Amniotic stem cell (primary cell): ENCODE measurements around the gene TNRC18.
"Not testable (repeated sequence)": the region's sequence is repeated elsewhere in the genome, so short reads cannot be mapped to it uniquely, and the experiment has no call there.

ENCODE experiments used
- DNase-seq: peaks from one replicate; lab custom pipeline; 2025; lab: John Stamatoyannopoulos, UW

The TNRC18 gene

GRCh38 chr7:5291301-5291700 lies 132.3 kb downstream of the TNRC18 start:
- no peak for DNase-seq

- DNase-seq, result no peak
Observed at GRCh38 chr7:5289355-5289754, 134.3 kb downstream of the TNRC18 start.

DNA sequence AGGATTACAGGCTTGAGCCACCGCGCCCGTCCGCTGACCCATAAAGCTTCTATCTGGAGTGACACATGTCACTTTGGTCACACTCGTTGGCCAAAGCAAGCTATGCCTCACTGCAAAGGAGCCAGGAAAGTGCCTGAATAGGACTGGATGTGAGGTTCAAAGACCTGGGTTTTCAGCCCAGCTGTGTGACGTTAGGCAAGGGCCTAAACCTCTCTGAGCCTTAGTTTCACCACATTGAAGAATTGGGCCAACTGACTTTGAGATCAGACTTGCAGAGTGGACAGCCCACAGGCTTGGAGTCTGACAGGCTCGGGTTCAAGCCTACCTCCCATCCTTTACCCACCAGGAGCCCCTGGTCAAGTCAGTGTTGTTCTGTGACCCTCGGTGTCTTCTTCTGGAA lies 135.1 kb downstream of the TNRC18 start:
- DNase-seq, result not testable (repeated sequence)

GRCh38 chr7:5287802-5288201 lies 135.8 kb downstream of the TNRC18 start:
- no peak for DNase-seq

- not testable (repeated sequence) for DNase-seq
Observed at GRCh38 chr7:5287373-5287772, 136.3 kb downstream of the TNRC18 start.

DNA sequence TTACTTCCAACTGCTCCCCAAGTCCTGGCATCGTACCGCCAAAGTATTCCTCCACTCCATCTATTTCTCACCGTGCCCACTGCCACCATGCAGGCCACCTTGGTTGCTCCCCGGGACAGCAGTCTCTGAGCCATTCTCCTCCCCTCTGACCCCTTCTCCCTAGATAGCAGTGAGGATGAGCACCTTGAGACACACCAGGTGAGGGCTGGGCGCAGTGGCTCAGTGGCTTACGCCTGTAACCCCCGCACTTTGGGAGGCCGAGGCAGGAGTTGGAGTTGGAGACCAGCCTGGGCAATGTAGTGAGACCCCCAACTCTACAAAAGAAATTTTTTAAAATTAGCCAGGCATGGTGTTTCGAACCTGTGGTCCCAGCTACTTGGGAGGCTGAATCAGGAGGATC lies 136.7 kb downstream of the TNRC18 start:
- no peak for DNase-seq

DNA sequence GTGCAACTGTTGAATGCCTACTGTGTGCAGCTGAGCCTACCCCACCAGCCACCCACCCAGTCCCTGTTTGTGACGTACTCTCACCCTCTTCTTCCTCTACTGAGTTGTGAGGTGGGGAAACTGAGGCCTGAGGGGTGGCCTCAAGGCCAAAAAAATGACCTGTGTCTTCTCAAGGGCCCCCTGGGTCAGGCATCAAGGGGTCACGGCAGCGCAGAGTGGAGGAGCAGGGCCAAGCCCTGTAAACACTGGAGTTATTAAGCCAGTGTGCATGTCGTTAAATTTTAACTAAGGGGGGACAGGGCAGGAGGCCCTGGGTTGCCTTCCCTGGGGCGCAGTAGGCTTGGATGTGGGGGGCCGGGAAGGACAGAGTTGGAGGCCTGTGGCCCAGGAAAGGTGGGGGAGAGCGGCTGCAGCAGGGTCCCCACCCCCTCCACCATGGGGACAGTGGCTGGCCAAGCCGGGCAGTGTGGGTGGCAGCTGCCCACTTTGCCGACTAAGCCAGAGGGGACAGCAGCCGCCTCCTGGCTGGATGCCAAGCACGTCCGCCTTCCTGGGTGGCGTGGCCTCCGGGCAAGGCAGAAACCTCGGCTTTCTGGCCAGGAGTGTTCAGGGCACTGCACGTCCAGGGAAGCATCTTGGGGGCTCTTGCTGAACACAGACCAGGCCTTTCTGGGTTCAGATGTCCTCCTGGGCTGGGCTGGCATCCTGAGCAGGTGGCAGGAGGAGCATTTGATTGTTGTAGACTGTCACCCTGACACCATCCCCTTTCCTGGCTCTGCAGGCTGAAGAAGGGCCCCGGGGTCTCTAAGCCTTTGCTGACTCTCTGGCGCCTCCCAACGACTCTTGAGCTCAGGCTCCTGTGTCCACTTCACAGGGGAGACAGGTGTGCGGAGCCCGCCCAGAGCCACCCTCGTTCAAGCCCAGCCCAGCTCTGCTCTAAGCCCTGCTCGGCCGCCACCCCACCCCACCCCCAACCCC lies 139.0 kb downstream of the TNRC18 start:
- no peak for DNase-seq

- DNase-seq, result no peak
Observed at GRCh38 chr7:5283421-5284303, 140.0 kb downstream of the TNRC18 start.

DNA sequence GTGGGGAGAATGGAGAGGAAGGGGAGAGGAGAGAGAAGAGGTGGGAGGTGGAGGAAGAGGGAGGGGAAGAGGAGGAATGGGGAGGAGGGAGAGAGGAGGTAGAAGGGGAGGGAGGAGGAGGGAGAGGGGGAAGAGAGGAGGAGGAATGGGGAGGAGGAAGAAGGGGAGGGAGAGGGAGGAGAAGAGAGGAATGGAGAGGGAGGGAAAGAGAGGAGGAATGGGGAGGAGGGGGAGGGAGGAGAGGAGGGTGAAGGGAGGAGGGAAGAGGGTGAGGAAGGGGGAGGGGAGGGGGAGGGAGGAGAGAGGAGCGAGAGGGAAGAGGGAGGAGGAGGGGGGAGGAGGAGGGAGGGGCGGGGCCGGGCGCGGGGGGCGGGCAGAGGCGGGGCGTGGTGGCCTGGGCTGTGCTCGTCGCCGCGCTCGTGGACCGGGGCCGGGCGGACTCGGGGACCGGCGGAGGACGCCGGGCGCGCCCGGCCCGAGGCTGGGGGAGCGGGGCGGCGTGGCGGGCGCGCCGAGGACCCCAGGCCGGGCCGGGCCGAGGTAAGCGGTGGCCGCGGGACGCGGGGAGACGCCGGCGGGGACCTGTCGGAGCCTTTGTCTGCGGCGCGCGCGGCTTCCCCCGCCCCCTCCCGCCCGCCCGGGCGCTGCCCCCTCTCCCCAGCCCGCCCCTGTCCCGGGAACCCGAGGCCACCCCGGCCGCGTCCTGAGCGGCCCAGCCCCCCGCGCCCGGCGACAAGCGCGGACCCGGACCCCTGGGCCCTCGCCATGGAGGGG lies 140.9 kb downstream of the TNRC18 start, which contains the start of gene SLC29A4:
Gene SLC29A4 (plus strand): TSS at position 401 of the 774 bp plus-strand sequence. CDS start 4,874 bp downstream, outside the sequence.
- no peak for DNase-seq

- not testable (repeated sequence) for DNase-seq
Observed at GRCh38 chr7:5281598-5282500, 141.8 kb downstream of the TNRC18 start.

- no peak for DNase-seq
Observed at GRCh38 chr7:5279734-5280133, 143.9 kb downstream of the TNRC18 start.

DNA sequence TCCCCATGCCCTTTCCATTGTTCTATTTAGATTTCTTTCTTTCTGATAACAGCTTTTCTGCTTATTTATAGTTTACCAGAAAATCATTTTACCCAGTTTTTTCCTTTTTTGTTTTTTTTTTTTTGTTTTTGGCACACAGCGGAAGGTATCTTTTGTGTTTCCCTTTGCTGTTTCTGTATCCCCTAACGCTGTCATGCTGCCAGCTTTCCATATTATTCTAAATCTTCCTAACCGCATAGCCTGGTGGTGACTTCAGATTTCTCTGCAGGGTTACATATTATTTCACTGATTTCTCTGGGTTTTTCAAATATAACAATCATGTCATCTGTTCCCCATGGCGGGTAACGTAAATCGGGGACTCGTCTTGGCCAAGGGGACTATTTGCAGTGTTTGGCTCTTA lies 144.9 kb downstream of the TNRC18 start:
- DNase-seq, result no peak

DNA sequence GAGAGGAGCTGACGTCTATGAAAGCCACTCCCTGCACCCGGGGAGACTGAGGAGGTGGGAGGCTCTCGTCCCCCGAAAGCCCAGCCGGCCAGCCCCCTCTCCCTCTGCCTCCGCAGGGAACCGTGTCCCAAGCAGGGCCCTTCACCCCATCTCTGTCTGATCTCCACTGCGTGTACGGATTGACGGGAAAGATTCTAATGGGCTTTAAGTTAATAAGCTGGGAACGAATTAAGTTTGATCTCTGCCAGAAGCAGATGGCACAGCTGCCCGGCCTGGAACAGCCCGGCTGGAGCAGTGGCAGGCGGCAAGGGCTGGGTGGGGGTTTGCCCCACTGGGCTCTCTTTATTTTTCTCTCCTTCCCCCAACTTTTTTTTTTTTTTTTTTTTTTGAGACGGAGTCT lies 147.0 kb downstream of the TNRC18 start:
- DNase-seq, result no peak

- not testable (repeated sequence) for DNase-seq
Observed at GRCh38 chr7:5276123-5276522, 147.5 kb downstream of the TNRC18 start.

DNA sequence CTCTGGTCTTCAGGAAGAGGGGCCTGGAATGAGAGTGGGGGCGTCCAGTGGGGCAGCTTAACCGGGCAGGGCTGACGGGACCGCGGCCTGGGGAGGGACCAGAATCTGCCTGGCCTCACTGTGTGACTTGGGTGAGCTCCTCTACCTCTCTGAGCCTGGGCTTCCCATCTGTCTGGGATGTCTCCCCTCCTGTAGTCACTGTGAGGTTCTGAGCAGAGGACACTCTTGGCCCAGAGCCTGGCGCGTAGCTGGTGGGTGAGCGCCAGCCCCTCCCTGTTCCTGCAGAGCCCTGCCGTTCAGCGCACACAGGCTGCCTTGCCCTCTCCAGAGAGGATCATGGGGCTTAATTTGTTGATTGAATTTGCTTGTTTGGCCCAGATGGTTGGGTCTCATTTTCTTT lies 148.1 kb downstream of the TNRC18 start:
- not testable (repeated sequence) for DNase-seq

- DNase-seq, result not testable (repeated sequence)
Observed at GRCh38 chr7:5274985-5275431, 148.6 kb downstream of the TNRC18 start.

- no peak for DNase-seq
Observed at GRCh38 chr7:5274441-5274840, 149.2 kb downstream of the TNRC18 start.

- not testable (repeated sequence) for DNase-seq
Observed at GRCh38 chr7:5273831-5274405, 149.7 kb downstream of the TNRC18 start.

DNA sequence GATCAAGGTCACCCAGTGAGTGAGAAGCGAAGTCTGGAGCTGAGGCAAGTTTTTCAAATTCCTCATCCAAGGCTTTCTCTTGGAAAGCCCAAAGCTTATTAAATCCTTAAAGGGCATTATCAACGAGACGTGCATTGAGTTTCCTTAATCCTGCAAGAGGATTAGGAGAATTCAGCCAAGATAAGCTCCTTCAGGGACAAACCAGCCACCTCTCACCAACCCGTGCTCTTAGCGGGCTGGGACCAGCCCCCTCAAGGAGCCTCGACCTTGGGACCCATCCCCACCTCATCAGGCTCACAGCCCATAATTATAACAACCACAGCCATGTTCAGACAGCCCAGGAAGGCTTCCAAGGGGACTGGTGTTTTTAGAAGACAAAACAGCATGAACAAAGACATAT lies 152.8 kb downstream of the TNRC18 start:
- no peak for DNase-seq

- DNase-seq, result not testable (repeated sequence)
Observed at GRCh38 chr7:5269992-5270657, 153.5 kb downstream of the TNRC18 start.
